HepG2 (cell line): ENCODE measurements around the gene NBPF1. TPM values are rescaled to one million over a fixed set of nuclear protein-coding genes. Genes with fewer than 3 reads are reported as not detected.
A peak's percentile ranks its signal among the peaks of the same experiment; 100 is the strongest.
"Not testable (repeated sequence)": the region's sequence is repeated elsewhere in the genome, so short reads cannot be mapped to it uniquely, and the experiment has no call there.

Source experiments
- ATAC-seq: fragments of 200-7000 bp; cut with Tn5 transposase; 3 replicates; pipeline ENCODE4 v1.9.1; 2020; ENCODE audit warnings: mild to moderate bottlenecking, moderate library complexity
- BruUV-seq: library from RNA; stranded (reverse); fragments of 400-500 nt; replicated peaks from 2 replicates; lab custom pipeline; 2021; lab: Mats Ljungman, UMichigan
- CTCF ChIA-PET: fragments of 300-600 bp; formaldehyde crosslinking; extraction: SDS; loops from one replicate; lab custom pipeline; 2021; ENCODE audit warnings: low total read pairs, inconsistent platforms, low intra/inter-chr PET ratio; lab: Yijun Ruan, JAX
- POLR2A ChIA-PET: fragments of 350-600 bp; sonication (Branson Sonifier 250); formaldehyde crosslinking; loops from one replicate; lab custom pipeline; 2020; ENCODE audit warnings: antibody characterized with exemption, inconsistent platforms; lab: Yijun Ruan, JAX
- DNase-seq: peaks from one replicate; pipeline ENCODE4 v3.0.0-alpha.2; 2015; ENCODE audit warnings: low spot score
- FAIRE-seq: peaks from 3 replicates; lab custom pipeline; 2011; peaks lifted over from hg19 to GRCh38; lab: Jason Lieb, UNC
- H2AFZ ChIP-seq: one replicate; pipeline ENCODE4 v1.6.1; 2011; ENCODE audit warnings: low read length, inconsistent platforms
- H3K27ac ChIP-seq: fragments of 300-600 bp; 3 replicates; pipeline ENCODE4 v1.8.0; 2011; ENCODE audit warnings: mixed run types, mild to moderate bottlenecking, mixed read lengths, low read length, inconsistent platforms; ENCODE audit not compliant: insufficient read depth; ENCODE audit errors: extremely low read length
- H3K27me3 ChIP-seq, 2 experiments: fragments of 200-600 bp in 1 of 2; 2 replicates in 1 of 2; 3 replicates in 1 of 2; pipeline versions ENCODE4 v1.6.0 to v1.8.0; 2011; ENCODE audit warnings: low read length in 2 of 2, mild to moderate bottlenecking in 2 of 2, moderate library complexity in 2 of 2, inconsistent platforms in 1 of 2; ENCODE audit not compliant: insufficient read depth in 2 of 2, control insufficient read depth in 1 of 2
- H3K36me3 ChIP-seq, 2 experiments: fragments of 200-600 bp in 1 of 2; replicated peaks in 1 of 2; 2 replicates in 1 of 2; 3 replicates in 1 of 2; pipeline versions ENCODE4 v1.5.1 to v1.8.0; 2011; ENCODE audit warnings: low read length in 2 of 2, inconsistent platforms in 1 of 2; ENCODE audit not compliant: insufficient read depth in 2 of 2, control insufficient read depth in 1 of 2
- H3K4me1 ChIP-seq: 2 replicates; pipeline ENCODE4 v1.5.1; 2012; ENCODE audit warnings: low read length, inconsistent platforms; ENCODE audit not compliant: insufficient read depth
- H3K4me2 ChIP-seq: 2 replicates; pipeline ENCODE4 v1.6.0; 2011; ENCODE audit warnings: low read depth, low read length, inconsistent platforms
- H3K4me3 ChIP-seq, 3 experiments: fragments of 200-600 bp in 1 of 3; sonication (generic), shearing (Covaris generic) in 1 of 3; replicated peaks in 1 of 3; 2 replicates each; pipeline ENCODE4 v1.5.1; 2011 to 2016; ENCODE audit warnings: low read length in 3 of 3, inconsistent platforms in 2 of 3, low read depth in 2 of 3, mild to moderate bottlenecking in 2 of 3, control low read depth in 1 of 3, mixed read lengths in 1 of 3; ENCODE audit not compliant: insufficient read depth in 1 of 3
- H3K79me2 ChIP-seq: one replicate; pipeline ENCODE4 v1.6.1; 2011; ENCODE audit warnings: low read length, inconsistent platforms; ENCODE audit not compliant: insufficient read depth
- H3K9ac ChIP-seq: 2 replicates; pipeline ENCODE4 v1.6.0; 2011; ENCODE audit warnings: mild to moderate bottlenecking, low read depth, low read length, inconsistent platforms; ENCODE audit not compliant: insufficient read depth
- H3K9me3 ChIP-seq: 2 replicates; pipeline ENCODE4 v1.5.1; 2012; ENCODE audit warnings: mild to moderate bottlenecking, low read length
- H4K20me1 ChIP-seq: 2 replicates; pipeline ENCODE4 v1.6.0; 2011; ENCODE audit warnings: inconsistent platforms, mild to moderate bottlenecking, low read length, moderate library complexity; ENCODE audit not compliant: insufficient read depth
- AFF4 ChIP-seq: sonication (generic); formaldehyde crosslinking; IDR thresholded peaks from 2 replicates; pipeline ENCODE4 v1.4.0; 2020; ENCODE audit warnings: missing genetic modification reagents
- CBX1 ChIP-seq: IDR thresholded peaks from one replicate; pipeline ENCODE4 v1.6.1; 2016; ENCODE audit warnings: antibody characterized with exemption, low read depth
- DPF2 ChIP-seq: sonication (generic); formaldehyde crosslinking; IDR thresholded peaks from 2 replicates; pipeline ENCODE4 v1.4.0; 2020; ENCODE audit warnings: mild to moderate bottlenecking, low read depth, missing genetic modification reagents, borderline replicate concordance
- HIVEP1 ChIP-seq: sonication (generic); formaldehyde crosslinking; IDR thresholded peaks from 2 replicates; pipeline ENCODE4 v1.4.0; 2020; ENCODE audit warnings: mild to moderate bottlenecking, missing genetic modification reagents
- MTA1 ChIP-seq: sonication (generic); formaldehyde crosslinking; IDR thresholded peaks from 2 replicates; pipeline ENCODE4 v1.4.0; 2020; ENCODE audit warnings: missing genetic modification reagents, mild to moderate bottlenecking, borderline replicate concordance
- MTERF4 ChIP-seq: sonication (generic); formaldehyde crosslinking; IDR thresholded peaks from 2 replicates; pipeline ENCODE4 v1.8.0; 2023; ENCODE audit warnings: mild to moderate bottlenecking, missing genetic modification reagents
- ZNF331 ChIP-seq: sonication (generic); formaldehyde crosslinking; IDR thresholded peaks from 2 replicates; pipeline ENCODE4 v1.4.0; 2020; ENCODE audit warnings: missing genetic modification reagents
- ZNF776 ChIP-seq: sonication (generic); formaldehyde crosslinking; IDR thresholded peaks from 2 replicates; pipeline ENCODE4 v1.4.0; 2020; ENCODE audit warnings: mild to moderate bottlenecking, missing genetic modification reagents
- ZNF790 ChIP-seq: sonication (generic); formaldehyde crosslinking; IDR thresholded peaks from 2 replicates; pipeline ENCODE4 v1.8.0; 2022; ENCODE audit warnings: missing genetic modification reagents, mild to moderate bottlenecking, borderline replicate concordance
- ZSCAN21 ChIP-seq: sonication (generic); formaldehyde crosslinking; IDR thresholded peaks from 2 replicates; pipeline ENCODE4 v1.8.0; 2022; ENCODE audit warnings: mild to moderate bottlenecking, missing genetic modification reagents, moderate library complexity, borderline replicate concordance
- WGBS: methylation state at CpG from one replicate; pipeline ENCODE4 v1.1.6; 2017; ENCODE audit warnings: low lambda C conversion rate; 5-methylcytosine and 5-hydroxymethylcytosine counted together
- in situ Hi-C: cut with HindIII; loops from 2 replicates; pipeline ENCODE4 v1.10.0; 2017; ENCODE audit warnings: low pct_unique_long_range_greater_than_20kb; ENCODE audit not compliant: extremely low pct_ligation_motif_present
- intact Hi-C: fragments of 100-400 bp; cut with micrococcal nuclease; formaldehyde crosslinking; loops from one replicate; pipeline ENCODE4 v1.10.0; 2022; ENCODE audit not compliant: unreplicated experiment
- polyA plus RNA-seq, 8 experiments: library from polyadenylated mRNA; depleted of rRNA in 3 of 8; stranded (reverse) in 7 of 8; unstranded in 1 of 8; fragments of >200 nt; fragmentation: Illumina TruSeq in 4 of 8; extraction: Trizol in 4 of 8; gene quantifications; 2 replicates each; pipeline versions ENCODE4 v1.2.1 to v1.2.3, GENCODE V29; 2011 to 2016; ENCODE audit warnings: low read depth in 4 of 8, missing spikeins in 1 of 8, mixed read lengths in 1 of 8; ENCODE audit not compliant: insufficient read depth in 1 of 8
- total RNA-seq, 5 experiments: library from RNA; depleted of rRNA; stranded (reverse); fragments of >200 nt; fragmentation: Illumina TruSeq; extraction: Trizol; gene quantifications; 2 replicates each; pipeline ENCODE4 v1.2.3, GENCODE V29; 2016; ENCODE audit warnings: low read depth in 1 of 5
- TF ChIP-seq, protein P1 (sequence below): sonication (generic); formaldehyde crosslinking; IDR thresholded peaks from 2 replicates; pipeline ENCODE4 v1.4.0; 2020; ENCODE audit warnings: missing genetic modification reagents, borderline replicate concordance

NBPF1 gene
- total and polyA plus RNA-seq, 2 of the 13 experiments (the other 11 are each of a cell fraction or from before 2014, with no cell fraction given), result 30.3 to 35.6 TPM

GRCh38 chr1:16646061-16646664 lies 32.8 kb upstream of the NBPF1 start (continued):
- 0 out of 2 replicates have a peak, but pooled peaks have one; percentile 21 for TF ChIP-seq MTA1 (CRISPR knock-in tag)
- TF ChIP-seq MTERF4 (CRISPR knock-in tag), result peak; percentile 54; the same call in 1 of the 2 replicates
- 0 out of 2 replicates have a peak, but pooled peaks have one; percentile 25 for TF ChIP-seq ZNF790 (CRISPR knock-in tag)
- TF ChIP-seq ZNF776, result 0 out of 2 replicates have a peak, but pooled peaks have one; percentile 38

- in situ Hi-C loops, H3K27me3 ChIP-seq, CTCF ChIA-PET, BruUV-seq, H2AFZ ChIP-seq, intact Hi-C loops, H3K9me3 ChIP-seq: not testable (repeated sequence)
- Histone ChIP-seq H3K27ac (peak overlapping the region; percentile 96), H3K4me2 (peak overlapping the region; percentile 96), H3K36me3 (peaks cover 4 to 12% of the 10 kb centered on the region in 2 experiments; a peak in 4 of 5 replicates), H3K4me3 (peak overlapping the region; percentile 85 to 96 (median 90)), H3K9ac (peak overlapping the region; percentile 99), H3K79me2 (peaks cover 58% of the 10 kb centered on the region), H4K20me1 (peaks cover 24% of the 10 kb centered on the region), H3K4me1 (peaks cover 52% of the 10 kb centered on the region)
- FAIRE-seq, result peak; percentile 99
- ATAC-seq, result peak; percentile 93
- WGBS, result 2% methylated on average over 7 of the region's 7 CpGs
- peak; percentile 98 for DNase-seq
- POLR2A ChIA-PET, result interaction anchor here (0.8 to 2.4 kb wide), 9 partner anchors 23 to 132 kb away, joined by 3 to 17 read pairs (median 5); partner anchors contain the start of genes NBPF1 and RNU1-1
- peak; percentile 46; the same call in 1 of the 2 replicates for TF ChIP-seq ZSCAN21 (CRISPR knock-in tag)
- peak; percentile 72 for TF ChIP-seq CBX1
- TF ChIP-seq DPF2 (CRISPR knock-in tag), result peak; percentile 80
- TF ChIP-seq ZNF331 (CRISPR knock-in tag), result peak; percentile 93
- TF ChIP-seq HIVEP1 (CRISPR knock-in tag), result peak; percentile 69; the same call in 1 of the 2 replicates
- TF ChIP-seq, protein P1, sequence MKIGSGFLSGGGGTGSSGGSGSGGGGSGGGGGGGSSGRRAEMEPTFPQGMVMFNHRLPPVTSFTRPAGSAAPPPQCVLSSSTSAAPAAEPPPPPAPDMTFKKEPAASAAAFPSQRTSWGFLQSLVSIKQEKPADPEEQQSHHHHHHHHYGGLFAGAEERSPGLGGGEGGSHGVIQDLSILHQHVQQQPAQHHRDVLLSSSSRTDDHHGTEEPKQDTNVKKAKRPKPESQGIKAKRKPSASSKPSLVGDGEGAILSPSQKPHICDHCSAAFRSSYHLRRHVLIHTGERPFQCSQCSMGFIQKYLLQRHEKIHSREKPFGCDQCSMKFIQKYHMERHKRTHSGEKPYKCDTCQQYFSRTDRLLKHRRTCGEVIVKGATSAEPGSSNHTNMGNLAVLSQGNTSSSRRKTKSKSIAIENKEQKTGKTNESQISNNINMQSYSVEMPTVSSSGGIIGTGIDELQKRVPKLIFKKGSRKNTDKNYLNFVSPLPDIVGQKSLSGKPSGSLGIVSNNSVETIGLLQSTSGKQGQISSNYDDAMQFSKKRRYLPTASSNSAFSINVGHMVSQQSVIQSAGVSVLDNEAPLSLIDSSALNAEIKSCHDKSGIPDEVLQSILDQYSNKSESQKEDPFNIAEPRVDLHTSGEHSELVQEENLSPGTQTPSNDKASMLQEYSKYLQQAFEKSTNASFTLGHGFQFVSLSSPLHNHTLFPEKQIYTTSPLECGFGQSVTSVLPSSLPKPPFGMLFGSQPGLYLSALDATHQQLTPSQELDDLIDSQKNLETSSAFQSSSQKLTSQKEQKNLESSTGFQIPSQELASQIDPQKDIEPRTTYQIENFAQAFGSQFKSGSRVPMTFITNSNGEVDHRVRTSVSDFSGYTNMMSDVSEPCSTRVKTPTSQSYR (CRISPR knock-in tag), result peak; percentile 73
- peak; percentile 63 for TF ChIP-seq AFF4
Observed at GRCh38 chr1:16645271-16646060, 32.1 kb upstream of the NBPF1 start.
